ENCODE measurements around the gene TSTD2.

- no peak for TF ChIP-seq CTCF (IDR thresholded peaks at IDR 0.05; ENCODE audit: low read length)
- TF ChIP-seq EZH2 (IDR thresholded peaks at IDR 0.05; ENCODE audit: borderline replicate concordance, low read length): no peak
Observed at GRCh38 chr9:97550386-97550785, 82.8 kb downstream of the TSTD2 start.
